ELR (cell line): ENCODE data around the gene MMP15.
"Not testable (repeated sequence)": the region's sequence is repeated elsewhere in the genome, so short reads cannot be mapped to it uniquely, and the experiment has no call there.

Source experiments
- DNase-seq: peaks from one replicate; pipeline ENCODE4 v3.0.0-alpha.2; 2015; ENCODE audit warnings: low read depth

MMP15 gene

DNA sequence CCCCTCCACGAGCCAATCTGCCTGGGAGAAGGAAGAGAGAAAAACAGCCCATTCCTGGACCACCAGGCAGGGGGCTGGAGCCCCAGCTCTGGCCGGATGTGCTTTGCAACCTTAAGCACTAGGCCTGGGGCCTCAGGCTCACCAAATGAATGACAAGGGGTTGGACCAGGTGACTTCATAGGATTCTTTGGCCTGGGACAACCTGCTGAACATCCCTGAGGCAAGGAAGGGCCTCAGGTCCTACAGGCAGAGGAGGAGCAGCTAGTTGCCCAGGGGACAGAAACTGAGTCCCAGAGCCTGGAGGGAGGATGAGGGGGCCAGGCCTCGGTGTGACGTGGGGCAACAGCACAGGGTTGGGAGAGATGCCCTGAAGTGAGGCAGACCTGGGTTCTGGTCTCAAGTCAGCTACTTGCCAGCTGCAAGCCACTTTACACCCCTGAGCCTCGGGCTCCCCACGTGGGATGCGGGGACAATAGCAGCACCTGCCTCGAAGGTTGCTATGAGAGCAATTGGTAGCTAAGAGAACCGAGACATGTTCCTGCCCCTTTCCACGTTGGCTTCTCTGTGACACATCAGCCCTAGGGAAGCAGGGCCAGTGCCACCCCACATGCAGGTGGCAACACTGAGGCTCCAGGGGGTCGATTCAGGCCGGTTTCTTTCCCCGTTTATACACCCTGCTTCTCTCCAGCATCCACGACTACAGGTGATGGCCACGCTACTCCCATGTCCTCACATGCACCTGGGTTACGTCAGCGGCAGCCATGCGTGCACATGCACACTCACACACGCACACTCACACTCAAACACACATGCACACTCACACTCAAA is 61.0 kb downstream of the MMP15 start:
- no peak for DNase-seq

DNA sequence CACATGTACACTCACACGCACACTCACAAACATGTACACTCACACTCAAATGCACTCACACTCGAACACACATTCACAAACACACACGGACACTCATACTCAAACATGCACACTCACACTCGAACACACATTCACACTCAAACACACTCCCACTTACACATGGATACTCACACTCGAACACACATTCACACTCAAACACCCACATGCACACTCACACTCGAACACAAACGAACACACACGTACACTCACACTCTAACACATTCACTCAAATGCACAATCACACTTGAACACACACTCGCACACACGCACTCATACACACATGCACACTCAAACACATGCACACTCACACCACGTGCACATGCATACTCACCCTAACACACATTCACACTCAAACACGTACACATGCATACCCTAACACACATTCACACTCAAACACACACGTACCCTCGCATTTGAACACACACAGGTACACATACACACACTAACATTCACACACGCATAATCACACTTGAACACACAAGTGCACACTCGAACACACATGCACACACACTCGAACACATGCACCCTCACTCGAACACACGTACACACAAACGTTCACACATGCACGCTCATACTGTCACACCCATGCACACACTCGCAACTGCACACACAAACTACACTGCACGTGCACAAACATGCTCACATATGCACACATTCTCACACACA is 61.8 kb downstream of the MMP15 start:
- DNase-seq = no peak

DNA sequence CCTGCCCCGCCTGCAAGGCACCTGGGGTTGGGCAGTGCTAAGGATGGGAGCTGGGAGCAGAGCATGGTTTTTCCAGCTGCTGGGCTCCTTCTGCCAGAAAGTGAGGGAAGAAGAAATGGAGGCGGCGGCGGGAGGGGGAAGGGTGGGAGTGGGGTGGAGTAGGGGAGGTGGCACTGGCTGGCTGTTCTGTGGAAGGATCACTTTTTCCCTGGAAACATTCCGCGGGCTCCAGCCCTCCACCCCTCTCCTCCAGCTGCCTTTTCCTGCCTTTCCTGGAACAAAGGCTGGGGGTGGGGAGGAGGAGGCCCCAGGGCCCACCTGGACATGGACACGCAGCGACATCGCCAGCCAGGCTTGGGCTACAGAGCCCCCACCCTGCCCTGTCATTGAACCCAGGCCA is 62.5 kb downstream of the MMP15 start:
- DNase-seq = no peak

DNA sequence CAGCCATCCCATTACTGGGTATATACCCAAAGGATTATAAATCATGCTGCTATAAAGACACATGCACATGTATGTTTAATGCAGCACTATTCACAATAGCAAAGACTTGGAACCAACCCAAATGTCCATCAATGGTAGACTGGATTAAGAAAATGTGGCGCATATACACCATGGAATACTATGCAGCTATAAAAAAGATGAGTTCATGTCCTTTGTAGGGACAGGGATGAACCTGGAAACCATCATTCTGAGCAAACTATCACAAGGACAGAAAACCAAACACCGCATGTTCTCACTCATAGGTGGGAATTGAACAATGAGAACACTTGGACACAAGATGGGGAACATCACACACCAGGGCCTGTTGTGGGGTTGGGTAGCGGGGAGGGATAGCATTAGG is 64.8 kb downstream of the MMP15 start:
- DNase-seq = not testable (repeated sequence)

DNA sequence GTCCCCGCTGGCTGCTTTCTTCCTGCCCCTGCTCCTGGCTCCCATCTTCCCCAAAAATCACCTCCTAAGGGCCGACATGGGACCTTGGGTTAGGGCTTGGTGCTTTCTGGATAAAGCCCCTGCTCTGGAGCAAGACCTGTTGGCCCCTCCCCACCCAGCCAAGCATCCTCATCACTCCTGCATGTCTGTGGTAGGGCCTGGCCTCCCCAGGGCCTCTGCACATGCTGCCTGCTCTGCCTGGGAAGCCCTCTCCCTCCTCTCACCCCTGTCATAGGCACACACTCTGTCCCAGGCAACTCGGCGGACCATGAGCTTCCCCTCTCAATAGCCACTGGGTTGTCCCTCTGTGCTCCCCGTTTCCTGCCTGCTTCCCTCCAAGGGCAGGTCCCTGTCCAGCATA is 68.5 kb downstream of the MMP15 start:
- no peak for DNase-seq

DNA sequence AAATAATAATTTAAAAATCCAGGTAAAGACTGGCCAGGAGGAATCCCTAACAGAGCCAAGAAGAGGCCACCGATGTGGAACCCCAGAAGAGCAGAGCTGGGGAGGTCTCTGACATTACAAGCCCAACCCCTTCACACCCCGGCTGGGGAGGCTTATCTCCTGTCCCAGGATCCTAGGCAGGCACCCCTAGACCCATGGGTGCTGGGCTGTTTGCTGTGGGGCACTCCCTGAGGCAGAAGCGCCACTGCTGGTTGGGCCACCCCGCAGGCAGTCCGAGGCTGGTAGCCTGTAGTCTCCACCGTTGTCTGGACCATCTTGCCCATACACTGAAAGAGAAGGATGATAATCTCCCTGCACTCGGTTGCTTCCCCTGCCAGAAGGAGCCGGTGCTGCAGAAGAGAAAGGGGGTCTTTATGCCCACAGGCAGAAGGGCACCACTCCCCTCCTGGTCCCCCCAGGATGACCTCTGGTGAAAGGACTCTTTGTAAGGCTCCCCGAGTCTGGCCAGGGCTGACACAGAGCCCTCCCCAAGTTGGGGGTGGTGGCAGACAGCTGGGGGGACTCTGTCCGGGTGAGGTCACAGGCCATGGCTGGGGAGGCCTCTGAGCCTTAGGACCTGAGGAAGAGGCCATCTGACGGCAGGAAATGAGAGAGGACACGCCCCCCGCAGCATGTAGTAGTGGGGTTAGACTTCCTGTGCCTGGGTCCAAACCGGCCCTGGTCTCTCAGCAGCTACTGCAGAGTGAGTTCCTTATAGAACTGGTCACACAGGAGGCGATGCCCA is 69.4 kb downstream of the MMP15 start:
- no peak for DNase-seq

DNA sequence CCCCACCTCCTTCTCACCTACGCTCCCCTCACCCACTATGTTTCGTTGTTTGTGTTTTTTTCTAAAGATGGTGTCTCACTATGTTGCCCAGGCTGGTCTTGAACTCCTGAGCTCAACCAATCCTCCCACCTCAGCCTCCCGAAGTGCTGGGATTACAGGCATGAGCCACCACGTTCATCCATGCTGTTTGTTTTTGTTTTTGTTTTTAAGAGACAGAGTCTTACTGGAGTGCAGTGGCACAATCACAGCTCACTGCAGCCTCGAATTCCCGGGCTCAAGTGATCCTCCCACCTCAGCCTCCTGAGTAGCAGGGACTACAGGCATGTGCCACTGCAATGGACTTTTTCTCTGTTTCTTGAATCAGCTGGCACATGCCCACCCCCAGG is 70.0 kb downstream of the MMP15 start:
- DNase-seq = not testable (repeated sequence)

DNA sequence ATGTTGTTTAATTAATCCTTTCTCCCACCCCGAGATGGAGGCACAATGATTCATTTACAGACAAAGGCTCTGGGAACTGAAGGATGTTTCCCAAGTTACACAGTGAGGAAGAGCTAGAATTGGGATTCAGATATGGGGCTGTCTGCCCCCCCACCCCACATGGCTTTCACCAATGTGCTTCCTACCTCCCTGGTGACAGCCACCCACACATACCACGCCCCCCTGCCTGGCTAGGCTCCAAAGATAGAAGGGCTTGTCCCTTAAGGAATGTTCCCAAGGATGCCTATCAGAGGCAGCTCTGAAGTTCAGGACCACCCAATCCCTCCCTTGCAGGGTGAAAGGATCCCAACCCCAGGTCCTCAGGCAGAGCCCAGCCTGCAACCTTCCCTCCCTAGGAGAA is 70.7 kb downstream of the MMP15 start:
- no peak for DNase-seq
